Coronary artery (tissue), 2 donors: ENCODE measurements around the gene FYN.
"Not testable (repeated sequence)": the region's sequence is repeated elsewhere in the genome, so short reads cannot be mapped to it uniquely, and the experiment has no call there.

Source experiments
- DNase-seq: peaks from one replicate; pipeline ENCODE4 v3.0.0-alpha.2; 2017; ENCODE audit warnings: low spot score
- H3K27ac ChIP-seq, 2 donors: fragments of 200-600 bp; sonication (generic); one replicate each; pipeline ENCODE4 v1.5.1; 2016 to 2019
- H3K4me3 ChIP-seq: fragments of 200-600 bp; sonication (generic); 2 replicates; pipeline ENCODE4 v1.5.1; 2016; ENCODE audit warnings: mild to moderate bottlenecking, moderate library complexity
- CTCF ChIP-seq: fragments of 200-600 bp; sonication (generic); IDR thresholded peaks from one replicate; pipeline ENCODE4 v1.5.1; 2019; ENCODE audit warnings: antibody characterized with exemption

The FYN gene

GRCh38 chr6:111914617-111915016 lies 41.4 kb upstream of the FYN start:
- H3K27ac ChIP-seq, result no peak overlapping the region
- DNase-seq, result no peak
- no peak overlapping the region for H3K4me3 ChIP-seq
- TF ChIP-seq CTCF, result no peak

DNA sequence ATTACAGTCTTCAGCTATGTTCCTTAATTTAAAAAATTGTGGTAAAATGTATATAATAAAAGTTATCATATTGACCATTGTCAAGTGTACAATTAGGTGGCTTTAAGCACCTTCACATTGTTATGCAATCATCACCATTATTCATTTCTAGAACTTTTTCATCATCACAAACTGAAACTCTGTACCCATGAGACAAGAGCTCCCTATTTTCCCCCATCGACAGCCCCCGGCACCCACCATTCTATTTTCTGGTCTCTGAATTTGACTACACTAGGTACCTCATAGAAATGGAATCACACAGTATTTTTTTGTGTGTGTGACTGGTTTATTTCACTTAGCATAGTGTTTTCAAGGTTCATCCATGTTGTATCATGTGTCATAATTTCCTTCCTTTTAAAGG lies 39.7 kb upstream of the FYN start:
- Histone ChIP-seq H3K27ac (no peak overlapping the region), H3K4me3 (no peak overlapping the region)
- TF ChIP-seq CTCF, result no peak
- DNase-seq, result no peak

DNA sequence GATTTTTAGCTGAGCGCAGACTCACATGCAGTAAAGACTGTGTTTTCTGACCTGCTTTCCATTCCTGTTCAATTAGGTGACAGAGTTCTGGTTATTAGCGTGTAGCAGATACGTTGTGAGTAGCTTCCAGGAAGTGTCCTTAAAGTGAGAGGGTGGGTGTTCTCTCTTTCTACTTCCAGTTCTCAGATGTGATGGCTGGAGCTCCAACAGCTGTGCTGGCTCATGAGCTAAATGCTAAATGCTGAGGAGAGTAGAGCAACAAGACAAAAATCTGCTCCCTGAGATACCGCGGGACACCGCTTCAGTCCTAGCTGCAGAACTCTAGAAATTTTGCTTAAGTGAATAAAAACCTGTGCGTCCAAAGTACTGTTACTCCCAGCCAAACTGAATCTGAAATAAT lies 38.2 kb upstream of the FYN start:
- H3K27ac ChIP-seq, result no peak overlapping the region
- no peak for TF ChIP-seq CTCF
- no peak overlapping the region for H3K4me3 ChIP-seq
- no peak for DNase-seq

DNA sequence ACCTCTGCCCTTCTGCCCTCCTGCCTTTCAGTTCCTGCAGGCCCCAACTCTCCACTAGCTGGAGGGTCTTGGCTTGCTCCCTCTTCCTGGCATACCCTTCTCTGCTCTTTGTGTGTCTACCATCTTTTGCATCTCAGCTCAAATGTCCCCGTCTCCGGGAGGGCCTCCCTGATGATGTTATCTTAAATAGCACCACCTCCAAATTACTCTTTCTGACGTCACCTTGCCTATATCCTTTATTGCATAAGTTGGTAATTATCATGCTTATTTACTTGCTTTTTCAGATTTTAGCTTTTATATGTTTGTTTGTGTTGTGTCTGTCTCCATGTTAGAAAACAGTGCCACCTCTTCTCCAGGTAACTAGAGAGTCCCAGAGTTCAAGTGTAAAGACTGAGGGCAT lies 36.0 kb upstream of the FYN start:
- Histone ChIP-seq H3K4me3 (no peak overlapping the region), H3K27ac (no peak overlapping the region)
- TF ChIP-seq CTCF, result no peak
- DNase-seq, result no peak

DNA sequence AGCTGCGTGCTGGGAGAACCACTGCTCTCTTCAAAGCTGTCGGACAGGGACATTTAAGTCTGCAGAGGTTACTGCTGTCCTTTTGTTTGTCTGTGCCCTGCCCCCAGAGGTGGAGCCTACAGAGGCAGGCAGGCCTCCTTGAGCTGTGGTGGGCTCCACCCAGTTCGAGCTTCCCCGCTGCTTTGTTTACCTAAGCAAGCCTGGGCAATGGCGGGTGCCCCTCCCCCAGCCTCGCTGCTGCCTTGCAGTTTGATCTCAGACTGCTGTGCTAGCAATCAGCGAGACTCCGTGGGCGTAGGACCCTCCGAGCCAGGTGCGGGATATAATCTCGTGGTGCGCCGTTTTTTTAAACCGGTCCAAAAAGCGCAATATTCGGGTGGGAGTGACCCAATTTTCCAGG lies 35.1 kb upstream of the FYN start:
- not testable (repeated sequence) for H3K27ac ChIP-seq, DNase-seq, H3K4me3 ChIP-seq

DNA sequence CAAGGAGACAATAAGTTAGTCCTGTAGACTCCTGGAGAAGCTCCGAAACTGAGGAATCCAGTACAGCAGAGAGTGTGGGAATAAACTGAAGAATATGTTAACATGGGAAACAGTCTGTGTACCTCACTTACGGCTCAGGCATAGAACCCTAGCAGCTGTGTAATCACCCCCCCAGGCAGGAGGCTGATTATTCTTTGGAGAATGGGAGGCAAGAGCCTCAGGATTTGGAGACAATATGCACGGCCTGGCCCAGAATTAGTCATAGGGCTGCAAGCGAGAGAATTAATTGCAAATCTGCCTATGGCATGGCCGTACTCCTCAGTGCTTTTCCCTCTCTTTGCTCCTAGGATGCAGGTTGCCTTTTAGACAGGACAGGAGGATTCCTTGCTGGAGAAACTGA lies 27.5 kb upstream of the FYN start:
- Histone ChIP-seq H3K27ac (no peak overlapping the region), H3K4me3 (no peak overlapping the region)
- DNase-seq, result no peak
- TF ChIP-seq CTCF, result no peak

DNA sequence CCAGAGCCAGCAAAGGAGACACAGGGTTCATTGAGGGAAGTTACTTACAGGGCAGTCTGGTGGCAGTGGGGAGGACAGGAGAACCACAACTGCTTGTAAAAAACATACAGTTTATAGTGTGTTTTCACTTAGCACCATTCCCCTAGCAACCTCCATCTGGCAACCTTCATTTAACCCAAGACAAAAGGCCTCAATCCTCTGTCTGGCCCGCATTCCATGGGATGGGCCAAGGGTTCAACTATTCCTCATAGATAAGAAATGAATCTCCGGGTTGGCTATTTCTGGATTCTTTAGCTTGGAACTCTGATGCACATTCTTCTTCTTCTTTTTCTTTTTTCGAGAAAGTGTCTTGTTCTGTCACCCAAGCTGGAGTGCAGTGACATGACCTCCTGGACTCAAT lies 26.3 kb upstream of the FYN start:
- no peak for TF ChIP-seq CTCF
- Histone ChIP-seq H3K27ac (no peak overlapping the region), H3K4me3 (no peak overlapping the region)
- DNase-seq, result no peak

DNA sequence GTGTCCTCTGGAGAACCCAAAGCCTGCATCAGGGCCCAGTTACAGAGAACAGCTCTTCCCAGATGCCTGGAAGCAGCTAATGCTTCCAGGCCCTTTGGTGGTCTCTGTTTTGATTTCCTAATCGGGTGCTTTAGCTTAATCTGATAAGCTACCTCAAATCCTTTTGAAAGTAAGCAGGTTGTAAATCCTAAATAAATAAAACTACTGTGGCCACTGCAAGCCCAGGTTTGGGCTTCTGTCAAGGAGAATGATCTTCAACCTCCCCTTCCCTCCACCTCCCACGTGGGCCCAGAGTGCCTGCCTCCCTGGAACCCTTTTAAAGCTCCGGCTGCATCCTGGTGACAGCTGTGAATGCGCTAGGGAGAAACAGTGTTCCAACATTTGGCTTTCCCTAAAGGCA lies 25.2 kb upstream of the FYN start:
- Histone ChIP-seq H3K4me3 (no peak overlapping the region), H3K27ac (no peak overlapping the region)
- DNase-seq, result no peak
- no peak for TF ChIP-seq CTCF
